ENCODE results near the gene CHMP6. TPM values are rescaled to one million over a fixed set of nuclear protein-coding genes. Genes with fewer than 3 reads are reported as not detected.

The CHMP6 gene
- total and polyA plus RNA-seq, 7 donors, result 15.7 to 40.4 (median 28.2) TPM

DNA sequence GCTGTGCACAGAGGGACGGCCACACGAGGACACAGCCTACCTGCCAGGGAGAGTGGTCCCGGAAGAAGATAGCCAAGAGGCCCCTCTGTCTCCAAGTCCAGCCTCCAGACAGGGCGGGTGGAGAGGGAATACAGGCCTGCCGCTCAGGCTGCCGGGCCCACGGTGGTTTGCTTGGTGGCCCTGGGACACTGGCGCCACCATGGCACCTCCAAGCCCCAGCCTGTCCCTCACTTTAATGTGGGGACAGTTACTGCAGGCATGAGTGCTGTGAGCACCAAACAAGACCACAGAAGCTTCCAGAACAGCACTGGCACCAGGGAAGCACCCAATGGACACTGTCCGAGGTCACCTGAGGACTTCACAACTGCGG lies 22.0 kb upstream of the CHMP6 start:
- Histone ChIP-seq H3K9me3 (no peaks in the 10 kb centered on the region), H3K4me3 (no peak overlapping the region), H3K27me3 (no peaks in the 10 kb centered on the region), H3K4me1 (peaks cover 0 to 37% (median 34%) of the 10 kb centered on the region in 4 donors), H3K36me3 (peaks cover 0 to 13% (median under 1%) of the 10 kb centered on the region in 4 donors), H3K27ac (peak overlapping the region; percentile 44 to 82 (median 70))
- 49 to 77% methylated on average over 10 of the region's 10 CpGs for WGBS, 2 donors
- TF ChIP-seq, protein P1, sequence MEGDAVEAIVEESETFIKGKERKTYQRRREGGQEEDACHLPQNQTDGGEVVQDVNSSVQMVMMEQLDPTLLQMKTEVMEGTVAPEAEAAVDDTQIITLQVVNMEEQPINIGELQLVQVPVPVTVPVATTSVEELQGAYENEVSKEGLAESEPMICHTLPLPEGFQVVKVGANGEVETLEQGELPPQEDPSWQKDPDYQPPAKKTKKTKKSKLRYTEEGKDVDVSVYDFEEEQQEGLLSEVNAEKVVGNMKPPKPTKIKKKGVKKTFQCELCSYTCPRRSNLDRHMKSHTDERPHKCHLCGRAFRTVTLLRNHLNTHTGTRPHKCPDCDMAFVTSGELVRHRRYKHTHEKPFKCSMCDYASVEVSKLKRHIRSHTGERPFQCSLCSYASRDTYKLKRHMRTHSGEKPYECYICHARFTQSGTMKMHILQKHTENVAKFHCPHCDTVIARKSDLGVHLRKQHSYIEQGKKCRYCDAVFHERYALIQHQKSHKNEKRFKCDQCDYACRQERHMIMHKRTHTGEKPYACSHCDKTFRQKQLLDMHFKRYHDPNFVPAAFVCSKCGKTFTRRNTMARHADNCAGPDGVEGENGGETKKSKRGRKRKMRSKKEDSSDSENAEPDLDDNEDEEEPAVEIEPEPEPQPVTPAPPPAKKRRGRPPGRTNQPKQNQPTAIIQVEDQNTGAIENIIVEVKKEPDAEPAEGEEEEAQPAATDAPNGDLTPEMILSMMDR (IDR thresholded peaks at IDR 0.05), result no peak
- peak in 1 of 4 donors; percentile 29 for TF ChIP-seq POLR2AphosphoS5 (IDR thresholded peaks at IDR 0.05)
- DNase-seq, result no peak
- intact Hi-C loops (cut with DNase I), result loop anchor here (5.0 to 10.0 kb wide), 2 partner anchors 392 to 515 kb away; no protein-coding TSS in a partner anchor

DNA sequence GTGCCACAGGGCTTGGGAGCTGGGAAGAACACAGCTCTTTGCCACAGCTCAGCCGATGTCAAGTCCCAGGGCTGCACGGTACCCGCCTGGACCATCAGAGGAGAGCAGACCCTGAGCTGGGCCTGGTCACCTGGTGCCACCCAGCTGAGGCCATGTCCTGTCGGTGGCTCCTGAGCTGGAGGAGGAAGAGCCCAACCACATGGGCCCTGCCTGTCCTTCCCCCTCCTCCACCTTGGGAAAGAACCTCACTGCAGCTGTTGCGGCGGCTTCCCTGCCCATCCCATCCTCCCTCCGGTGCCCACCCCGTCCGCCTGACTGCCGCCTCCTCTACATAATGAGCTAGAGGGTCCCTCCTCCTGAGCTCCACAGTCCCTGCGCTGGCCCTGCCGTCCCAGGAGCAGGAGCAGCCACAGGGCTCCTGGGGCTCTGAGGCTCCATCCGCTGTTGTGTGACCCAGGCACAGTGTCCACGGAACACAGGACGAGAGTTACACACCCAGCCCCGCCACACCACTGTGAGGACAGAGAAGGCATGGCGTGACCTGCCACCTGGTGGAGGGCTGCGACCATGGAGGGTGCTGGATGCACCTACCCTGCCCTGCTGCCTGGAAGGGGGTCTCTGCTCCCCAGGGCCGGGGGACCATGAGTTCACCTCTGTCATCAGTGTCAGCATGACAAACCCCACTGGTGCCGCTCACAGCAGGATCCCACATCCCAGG lies 21.4 kb upstream of the CHMP6 start:
- DNase-seq, result peak; percentile 88
- TF ChIP-seq EP300 (IDR thresholded peaks at IDR 0.05) (no peak), POLR2A (IDR thresholded peaks at IDR 0.05) (no peak), POLR2AphosphoS5 (IDR thresholded peaks at IDR 0.05) (peak in 2 of 4 donors; percentile 14 to 42)
- TF ChIP-seq, protein P1 (IDR thresholded peaks at IDR 0.05), result peak; percentile 66 to 71 (median 69)
- no peak overlapping the region for H3K4me3 ChIP-seq
- intact Hi-C loops (cut with DNase I), result loop anchor here (5.0 kb wide), 1 partner anchor 393 kb away; no protein-coding TSS in a partner anchor
- H3K36me3 ChIP-seq, result peaks cover 0 to 8% (median 0%) of the 10 kb centered on the region in 4 donors
- H3K27me3 ChIP-seq, result no peaks in the 10 kb centered on the region
- WGBS, 2 donors, result 29 to 30% methylated on average over 20 of the region's 20 CpGs
- peaks cover 0 to 37% (median 34%) of the 10 kb centered on the region in 4 donors for H3K4me1 ChIP-seq
- peak overlapping the region in 3 of 4 donors; percentile 66 to 82 (median 73) for H3K27ac ChIP-seq
- H3K9me3 ChIP-seq, result no peaks in the 10 kb centered on the region

DNA sequence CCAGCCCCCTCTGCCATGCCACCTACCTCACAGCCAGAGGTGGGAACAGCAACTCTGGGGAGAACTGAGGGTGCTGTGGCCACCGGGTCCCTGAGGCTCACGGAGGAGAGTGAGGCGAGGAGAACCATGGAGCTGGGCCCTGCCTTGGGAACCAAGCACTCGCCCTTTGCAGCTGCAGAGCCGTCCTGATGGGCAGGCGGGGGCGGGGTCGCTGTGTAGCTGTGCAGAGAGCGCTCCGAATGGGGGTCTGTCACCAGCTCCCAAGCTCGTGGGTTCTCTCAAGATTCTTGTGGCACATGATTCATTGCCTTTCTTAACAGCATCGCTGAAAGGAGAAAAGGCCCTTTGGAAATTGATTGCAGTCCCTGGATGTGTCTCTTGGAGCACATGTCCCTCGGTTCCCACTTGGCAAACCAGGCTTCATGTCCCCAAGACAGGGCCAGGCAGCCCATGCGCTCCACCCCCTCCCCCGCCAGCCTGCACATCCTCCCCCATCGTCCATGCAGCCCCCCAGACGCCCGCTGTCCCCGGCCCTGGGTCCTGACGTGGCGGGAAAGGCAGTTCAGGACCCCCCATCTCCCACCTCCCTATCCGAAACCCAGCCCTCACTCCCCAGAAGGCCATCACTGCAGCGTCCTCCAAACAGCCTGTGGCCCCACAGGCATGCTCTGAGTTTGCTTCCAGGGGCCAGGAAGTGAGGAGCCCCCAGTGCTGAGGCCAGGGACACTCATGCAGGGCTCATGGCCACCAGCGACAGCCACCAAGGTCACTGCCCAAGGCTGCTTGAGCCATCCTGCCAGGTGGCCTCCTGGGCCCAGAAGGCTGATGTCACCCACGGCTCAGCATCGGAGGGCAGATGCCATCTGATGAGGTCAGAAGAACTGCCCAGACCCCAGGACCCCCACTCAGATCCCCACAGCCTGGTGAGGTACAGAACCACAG lies 20.6 kb upstream of the CHMP6 start:
- intact Hi-C loops (cut with DNase I), result loop anchor here (5.0 kb wide), 1 partner anchor 394 kb away; no protein-coding TSS in a partner anchor
- TF ChIP-seq, protein P1 (IDR thresholded peaks at IDR 0.05), result peak in 2 of 4 experiments; percentile 1 to 14
- no peak for TF ChIP-seq POLR2A (IDR thresholded peaks at IDR 0.05)
- TF ChIP-seq POLR2AphosphoS5 (IDR thresholded peaks at IDR 0.05), result no peak
- no peak for TF ChIP-seq EP300 (IDR thresholded peaks at IDR 0.05)
- H3K9me3 ChIP-seq, result no peaks in the 10 kb centered on the region
- DNase-seq, result no peak
- H3K4me1 ChIP-seq, result peaks cover 0 to 37% (median 34%) of the 10 kb centered on the region in 4 donors
- H3K27me3 ChIP-seq, result no peaks in the 10 kb centered on the region
- no peak overlapping the region for H3K4me3 ChIP-seq
- H3K36me3 ChIP-seq, result no peaks in the 10 kb centered on the region
- WGBS, 2 donors, result 54 to 59% methylated on average over 26 of the region's 26 CpGs
- no peak overlapping the region for H3K27ac ChIP-seq

DNA sequence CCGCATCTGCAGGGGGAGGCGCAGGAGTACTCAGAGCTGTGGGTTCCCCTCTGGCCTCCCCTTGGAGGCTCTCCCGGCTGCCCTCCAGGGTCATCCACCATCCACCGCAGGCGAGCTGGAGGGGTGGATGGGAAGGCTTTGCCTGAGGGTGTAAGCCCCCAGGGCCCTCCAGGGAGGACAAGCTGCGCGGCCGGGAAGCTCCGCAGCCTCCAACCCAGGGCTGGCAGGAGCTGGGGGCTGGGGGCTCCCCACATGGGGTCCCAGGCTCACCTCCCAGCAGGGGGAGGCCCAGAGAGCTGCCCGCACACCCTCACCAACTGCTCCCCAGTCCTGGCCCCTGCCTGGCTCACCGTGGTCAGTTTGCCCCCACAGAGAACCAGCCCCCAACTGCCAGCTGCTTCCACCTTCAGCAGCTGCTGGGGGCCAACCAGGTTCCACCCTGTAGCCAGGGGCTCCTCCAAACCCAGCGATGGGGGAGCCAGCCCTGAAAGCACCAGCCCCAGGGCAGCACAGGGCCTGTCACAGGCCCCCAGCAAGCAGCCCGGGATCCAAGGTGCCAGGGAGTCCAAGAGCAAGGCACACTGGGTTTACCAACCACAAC lies 19.8 kb upstream of the CHMP6 start:
- 83 to 86% methylated on average over 13 of the region's 13 CpGs for WGBS, 2 donors
- Histone ChIP-seq H3K27me3 (no peaks in the 10 kb centered on the region), H3K27ac (no peak overlapping the region), H3K4me1 (peaks cover 0 to 37% (median 34%) of the 10 kb centered on the region in 4 donors), H3K36me3 (no peaks in the 10 kb centered on the region), H3K9me3 (no peaks in the 10 kb centered on the region), H3K4me3 (no peak overlapping the region)
- TF ChIP-seq, protein P1 (IDR thresholded peaks at IDR 0.05), result no peak
- no peak for TF ChIP-seq POLR2A (IDR thresholded peaks at IDR 0.05)
- no peak for TF ChIP-seq EP300 (IDR thresholded peaks at IDR 0.05)
- TF ChIP-seq POLR2AphosphoS5 (IDR thresholded peaks at IDR 0.05), result no peak
- DNase-seq, result no peak
- intact Hi-C loops (cut with DNase I), result loop anchor here (5.0 kb wide), 1 partner anchor 395 kb away; no protein-coding TSS in a partner anchor
